Measurements from ENCODE around the gene CNPY4. TPM values are rescaled to one million over a fixed set of nuclear protein-coding genes. Genes with fewer than 3 reads are reported as not detected.

Gene CNPY4
- total RNA-seq, 1 donor from 2014 or later = 27.9 TPM

DNA sequence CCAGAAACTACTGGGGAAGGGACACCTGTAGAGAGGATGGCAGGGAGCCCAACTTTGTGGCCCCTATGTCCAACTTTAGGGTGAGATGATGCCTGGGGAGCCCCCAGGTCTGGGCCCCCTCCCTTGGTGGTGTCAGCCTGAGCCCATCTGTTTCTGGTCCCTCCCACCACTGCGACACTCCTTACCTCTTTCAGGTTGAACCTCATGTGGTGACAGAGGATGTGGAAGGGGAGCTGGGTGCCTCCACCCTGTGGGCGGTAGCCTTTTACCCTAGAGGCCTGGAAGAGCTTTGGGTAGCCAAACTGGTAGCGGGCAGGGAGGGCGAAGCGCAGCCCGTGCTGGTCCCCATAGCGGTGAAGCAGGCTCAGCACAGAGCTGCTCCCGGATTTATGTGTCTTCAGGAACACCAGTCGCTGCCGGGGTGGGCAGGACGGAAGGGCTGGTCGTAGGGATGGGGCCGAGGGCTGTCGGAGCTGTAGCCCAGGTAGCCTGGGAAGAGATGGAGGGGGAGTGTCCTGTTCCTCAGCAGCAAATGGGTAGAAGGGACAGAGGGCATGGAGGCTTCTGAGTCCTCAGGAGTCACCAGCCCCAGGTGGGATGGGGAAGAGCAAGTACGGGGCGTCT is 47.0 kb downstream of the CNPY4 start:
- Mint-ChIP-seq H3K27me3 (ENCODE audit: low read depth) (peaks cover 36% of the 10 kb centered on the region), H3K9me3 (no peaks in the 10 kb centered on the region), H3K27ac (peak overlapping the region; percentile 54), H3K4me1 (peaks cover 39% of the 10 kb centered on the region), H3K4me3 (peak overlapping the region; percentile 3), H3K36me3 (peaks cover 2% of the 10 kb centered on the region)
- no peak for DNase-seq (ENCODE audit: low spot score in 2 of 2, unreplicated experiment in 2 of 2)
- TF ChIP-seq, protein P1, sequence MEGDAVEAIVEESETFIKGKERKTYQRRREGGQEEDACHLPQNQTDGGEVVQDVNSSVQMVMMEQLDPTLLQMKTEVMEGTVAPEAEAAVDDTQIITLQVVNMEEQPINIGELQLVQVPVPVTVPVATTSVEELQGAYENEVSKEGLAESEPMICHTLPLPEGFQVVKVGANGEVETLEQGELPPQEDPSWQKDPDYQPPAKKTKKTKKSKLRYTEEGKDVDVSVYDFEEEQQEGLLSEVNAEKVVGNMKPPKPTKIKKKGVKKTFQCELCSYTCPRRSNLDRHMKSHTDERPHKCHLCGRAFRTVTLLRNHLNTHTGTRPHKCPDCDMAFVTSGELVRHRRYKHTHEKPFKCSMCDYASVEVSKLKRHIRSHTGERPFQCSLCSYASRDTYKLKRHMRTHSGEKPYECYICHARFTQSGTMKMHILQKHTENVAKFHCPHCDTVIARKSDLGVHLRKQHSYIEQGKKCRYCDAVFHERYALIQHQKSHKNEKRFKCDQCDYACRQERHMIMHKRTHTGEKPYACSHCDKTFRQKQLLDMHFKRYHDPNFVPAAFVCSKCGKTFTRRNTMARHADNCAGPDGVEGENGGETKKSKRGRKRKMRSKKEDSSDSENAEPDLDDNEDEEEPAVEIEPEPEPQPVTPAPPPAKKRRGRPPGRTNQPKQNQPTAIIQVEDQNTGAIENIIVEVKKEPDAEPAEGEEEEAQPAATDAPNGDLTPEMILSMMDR (IDR thresholded peaks at IDR 0.05; ENCODE audit: unreplicated experiment) = no peak

DNA sequence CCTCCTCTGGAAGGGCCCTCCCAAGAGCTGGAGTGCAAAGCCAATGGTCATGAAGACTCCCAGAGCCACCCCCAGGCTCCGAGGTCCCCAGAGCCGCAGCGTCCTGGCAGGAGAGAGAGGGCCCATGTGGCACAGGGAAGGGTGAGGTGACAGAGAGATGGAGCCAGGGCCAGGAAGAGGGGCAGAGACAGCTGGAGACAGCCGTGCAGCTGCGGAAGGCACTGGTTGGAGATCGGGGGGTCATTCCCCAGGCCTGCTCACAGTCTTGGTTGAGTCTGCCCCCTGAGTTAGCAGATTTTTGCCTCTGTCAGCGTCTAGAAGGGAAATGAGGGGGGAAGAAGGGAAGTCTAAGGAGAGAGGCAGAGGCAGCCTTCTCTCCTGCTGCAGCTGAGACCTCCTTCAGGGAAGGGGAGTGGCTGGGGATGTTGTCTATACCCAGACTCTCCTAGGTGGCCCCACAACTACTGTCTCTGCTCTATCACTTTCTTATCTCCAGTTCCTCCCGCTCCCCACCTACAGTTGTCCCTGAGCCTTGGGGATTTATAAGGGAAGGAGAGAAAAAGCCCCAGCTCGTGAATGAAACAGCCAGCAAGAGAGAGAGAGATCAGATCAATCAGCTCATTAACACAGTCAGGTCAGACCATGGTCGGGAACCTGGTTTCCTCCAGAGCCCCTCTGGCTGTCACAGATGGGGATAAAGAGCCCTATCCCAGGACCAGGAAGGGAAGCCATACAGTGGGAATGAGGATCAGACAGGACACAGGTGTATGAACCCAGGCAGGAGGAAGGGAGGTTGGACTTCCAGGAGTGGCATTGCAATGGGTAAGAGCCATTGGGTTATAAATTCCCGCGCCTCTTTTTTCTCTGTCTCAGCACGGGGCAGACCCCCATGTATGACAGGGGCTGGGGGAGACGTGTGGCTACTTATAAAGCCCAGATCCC is 47.8 kb downstream of the CNPY4 start:
- Mint-ChIP-seq H3K4me1 (peaks cover 42% of the 10 kb centered on the region), H3K9me3 (no peaks in the 10 kb centered on the region), H3K27ac (no peak overlapping the region), H3K36me3 (peaks cover 2% of the 10 kb centered on the region), H3K27me3 (ENCODE audit: low read depth) (peaks cover 36% of the 10 kb centered on the region), H3K4me3 (peak overlapping the region; percentile 76)
- TF ChIP-seq, protein P1 (IDR thresholded peaks at IDR 0.05; ENCODE audit: unreplicated experiment) = no peak
- no peak for DNase-seq (ENCODE audit: low spot score in 2 of 2, unreplicated experiment in 2 of 2)

DNA sequence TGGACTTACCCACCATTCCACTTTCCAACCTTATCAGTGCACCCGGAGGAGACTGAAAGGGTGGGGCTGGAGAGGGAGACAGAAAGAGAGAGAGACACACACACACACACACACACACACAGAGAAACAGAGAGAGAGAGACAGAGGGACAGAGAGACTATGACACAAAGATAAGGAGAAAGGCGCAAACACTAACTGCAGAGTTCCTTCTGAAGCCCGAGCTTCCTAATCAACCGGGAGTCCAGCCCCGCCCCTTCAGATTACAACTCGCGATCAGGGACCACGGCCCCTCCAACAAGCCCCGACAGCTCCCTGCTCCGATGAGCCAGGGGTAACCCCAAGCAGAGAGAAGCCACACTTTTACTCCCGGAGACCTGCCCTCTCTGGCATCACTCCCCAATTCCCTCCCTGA is 48.5 kb downstream of the CNPY4 start:
- H3K4me3 Mint-ChIP-seq = peak overlapping the region; percentile 76
- peaks cover 2% of the 10 kb centered on the region for H3K36me3 Mint-ChIP-seq
- DNase-seq (ENCODE audit: low spot score in 2 of 2, unreplicated experiment in 2 of 2) = no peak
- TF ChIP-seq, protein P1 (IDR thresholded peaks at IDR 0.05; ENCODE audit: unreplicated experiment) = no peak
- peaks cover 36% of the 10 kb centered on the region for H3K27me3 Mint-ChIP-seq (ENCODE audit: low read depth)
- no peaks in the 10 kb centered on the region for H3K9me3 Mint-ChIP-seq
- peaks cover 40% of the 10 kb centered on the region for H3K4me1 Mint-ChIP-seq
- H3K27ac Mint-ChIP-seq = peak overlapping the region; percentile 79

DNA sequence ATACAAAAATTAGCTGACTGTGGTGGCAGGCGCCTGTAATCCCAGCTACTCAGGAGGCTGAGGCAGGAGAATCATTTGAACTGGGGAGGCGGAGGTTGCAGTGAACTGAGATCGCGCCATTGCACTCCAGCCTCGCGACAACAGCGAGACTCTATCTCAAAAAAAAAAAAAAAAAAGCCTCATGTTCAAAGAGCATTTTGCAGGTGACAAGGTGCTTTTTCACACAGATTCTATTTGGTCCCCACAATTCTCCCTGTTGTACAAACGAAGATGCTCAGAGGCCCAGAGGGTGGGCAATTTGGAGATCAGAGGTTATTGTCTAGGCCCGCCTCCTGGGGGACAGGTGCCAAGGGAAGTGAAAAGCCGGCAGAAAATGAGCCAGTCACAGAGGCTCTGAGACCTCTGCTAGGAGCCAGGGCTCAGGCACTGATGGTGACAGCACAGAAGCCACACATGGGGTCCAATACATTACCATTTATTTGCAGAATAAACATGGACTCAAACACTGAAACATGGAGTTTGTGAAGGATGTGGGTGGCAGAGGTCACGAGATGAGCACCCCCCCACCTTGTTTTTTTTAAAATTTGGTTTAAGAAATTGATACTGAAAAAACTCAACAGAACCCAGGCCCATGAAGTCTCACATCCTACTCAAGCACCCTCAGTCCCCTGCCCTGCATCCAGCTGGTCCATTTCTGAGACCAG is 49.9 kb downstream of the CNPY4 start:
- Mint-ChIP-seq H3K4me3 (peak overlapping the region; percentile 76), H3K27me3 (ENCODE audit: low read depth) (peaks cover 36% of the 10 kb centered on the region), H3K27ac (no peak overlapping the region), H3K9me3 (no peaks in the 10 kb centered on the region), H3K4me1 (peaks cover 35% of the 10 kb centered on the region), H3K36me3 (peaks cover 10% of the 10 kb centered on the region)
- TF ChIP-seq, protein P1 (IDR thresholded peaks at IDR 0.05; ENCODE audit: unreplicated experiment) = no peak
- no peak for DNase-seq (ENCODE audit: low spot score in 2 of 2, unreplicated experiment in 2 of 2)

DNA sequence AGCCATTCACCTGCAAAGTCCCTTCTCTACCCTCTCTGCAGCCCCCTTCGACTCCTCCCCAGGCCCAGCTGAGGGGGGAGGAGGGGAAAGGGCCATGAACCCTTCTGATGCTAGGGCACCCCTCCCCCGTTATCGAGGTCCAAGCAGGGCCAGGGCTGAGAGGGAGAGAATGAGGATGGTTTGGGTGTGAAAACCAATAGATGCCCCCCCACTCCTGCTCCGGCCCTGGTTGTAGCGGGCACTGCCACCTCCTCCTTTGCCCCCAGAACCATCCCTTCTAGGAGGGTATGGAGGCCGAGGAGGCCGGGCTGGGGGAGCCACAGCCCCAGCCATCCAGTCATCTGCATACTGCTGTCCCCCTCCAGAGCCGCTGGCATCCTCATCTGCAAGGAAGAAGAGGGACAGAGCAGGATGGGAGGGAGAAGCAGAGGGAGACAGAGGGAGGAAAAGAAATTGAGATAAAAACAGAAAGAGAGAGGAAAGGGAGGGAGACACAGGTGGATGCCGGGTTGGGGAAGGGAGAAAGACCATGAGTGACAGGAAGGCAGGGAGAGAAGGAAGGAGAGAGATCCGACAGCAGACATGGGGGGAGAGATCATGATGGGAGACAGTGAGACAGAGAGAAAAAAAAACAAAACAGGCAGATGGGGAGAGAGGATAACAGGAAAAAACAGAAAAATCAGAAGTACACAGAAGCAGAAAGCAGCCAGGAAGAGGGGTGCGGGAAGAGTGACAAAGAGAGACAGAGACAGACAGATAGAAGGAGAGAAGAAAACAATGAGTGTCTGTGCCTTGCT is 50.9 kb downstream of the CNPY4 start:
- DNase-seq (ENCODE audit: low spot score in 2 of 2, unreplicated experiment in 2 of 2) = no peak
- H3K27ac Mint-ChIP-seq = peak overlapping the region; percentile 5
- H3K27me3 Mint-ChIP-seq (ENCODE audit: low read depth) = peaks cover 35% of the 10 kb centered on the region
- TF ChIP-seq, protein P1 (IDR thresholded peaks at IDR 0.05; ENCODE audit: unreplicated experiment) = no peak
- no peaks in the 10 kb centered on the region for H3K9me3 Mint-ChIP-seq
- peaks cover 14% of the 10 kb centered on the region for H3K36me3 Mint-ChIP-seq
- peak overlapping the region; percentile 57 for H3K4me3 Mint-ChIP-seq
- peaks cover 38% of the 10 kb centered on the region for H3K4me1 Mint-ChIP-seq

Measured in mesothelial cell of epicardium (in vitro differentiated cells).